Caco-2 (cell line): ENCODE measurements around the gene MLPH. TPM values are rescaled to one million over a fixed set of nuclear protein-coding genes. Genes with fewer than 3 reads are reported as not detected.

Experiments used
- BruUV-seq: library from RNA; stranded (reverse); fragments of 400-500 nt; replicated peaks from 2 replicates; lab custom pipeline; 2021; lab: Mats Ljungman, UMichigan
- CTCF ChIA-PET: fragments of 300-600 bp; sonication (Branson Sonifier 250); formaldehyde crosslinking; loops from one replicate; lab custom pipeline; 2022; ENCODE audit warnings: antibody characterized with exemption; lab: Charles Lee
- POLR2A ChIA-PET: fragments of 300-600 bp; sonication (Branson Sonifier 250); formaldehyde crosslinking; loops from one replicate; lab custom pipeline; 2022; ENCODE audit warnings: antibody characterized with exemption; lab: Charles Lee
- DNase-seq, 2 experiments: peaks; one replicate each; pipeline versions ENCODE4 v3.0.0 to v3.0.0-alpha.2; 2020 to 2022
- H3K27me3 ChIP-seq: replicated peaks from 2 replicates; pipeline ENCODE4 v1.6.0; 2011; ENCODE audit warnings: low read length; ENCODE audit not compliant: control insufficient read depth, insufficient read depth
- H3K36me3 ChIP-seq: 2 replicates; pipeline ENCODE4 v1.5.1; 2011; ENCODE audit warnings: low read length; ENCODE audit not compliant: control insufficient read depth, insufficient read depth
- H3K4me1 ChIP-seq: fragments of 250-450 bp; sonication (Bioruptor Pico); 2 replicates; pipeline ENCODE4 v1.5.1; 2020; ENCODE audit warnings: mild to moderate bottlenecking
- H3K4me3 ChIP-seq: 2 replicates; pipeline ENCODE4 v1.5.1; 2011; ENCODE audit warnings: low read depth, mild to moderate bottlenecking, control low read depth, low read length
- H3K9me3 ChIP-seq: fragments of 250-450 bp; sonication (Bioruptor Pico); 2 replicates; pipeline ENCODE4 v1.5.1; 2020; ENCODE audit warnings: mild to moderate bottlenecking, moderate library complexity
- H3K27ac Mint-ChIP-seq: one replicate; pipeline ENCODE4 v1.8.0; 2022; ENCODE audit warnings: mixed read lengths; ENCODE audit not compliant: unreplicated experiment
- H3K27me3 Mint-ChIP-seq: one replicate; pipeline ENCODE4 v1.8.0; 2022; ENCODE audit warnings: mixed read lengths; ENCODE audit not compliant: insufficient read depth, unreplicated experiment
- H3K36me3 Mint-ChIP-seq: one replicate; pipeline ENCODE4 v1.8.0; 2022; ENCODE audit warnings: mild to moderate bottlenecking, mixed read lengths; ENCODE audit not compliant: insufficient read depth, unreplicated experiment
- H3K4me1 Mint-ChIP-seq: one replicate; pipeline ENCODE4 v1.8.0; 2022; ENCODE audit warnings: low read depth, mixed read lengths; ENCODE audit not compliant: unreplicated experiment
- H3K4me3 Mint-ChIP-seq: one replicate; pipeline ENCODE4 v1.8.0; 2022; ENCODE audit warnings: mild to moderate bottlenecking, moderate library complexity, mixed read lengths; ENCODE audit not compliant: unreplicated experiment
- H3K9me3 Mint-ChIP-seq: one replicate; pipeline ENCODE4 v1.8.0; 2022; ENCODE audit warnings: mixed read lengths; ENCODE audit not compliant: unreplicated experiment
- CTCF ChIP-seq, 2 experiments: fragments of 200-600 bp in 1 of 2; IDR thresholded peaks; 1 replicate in 1 of 2; 2 replicates in 1 of 2; pipeline versions ENCODE4 v1.5.1 to v1.8.0; 2011 to 2022; ENCODE audit warnings: antibody characterized with exemption in 1 of 2, control low read depth in 1 of 2, inconsistent platforms in 1 of 2, low read depth in 1 of 2, low read length in 1 of 2, mild to moderate bottlenecking in 1 of 2, moderate library complexity in 1 of 2; ENCODE audit not compliant: insufficient read depth in 1 of 2, severe bottlenecking in 1 of 2, unreplicated experiment in 1 of 2
- intact Hi-C: fragments of 100-400 bp; cut with micrococcal nuclease; formaldehyde crosslinking; loops from one replicate; pipeline ENCODE4 v1.10.0; 2022; ENCODE audit not compliant: unreplicated experiment
- total RNA-seq: library from RNA; stranded (reverse); gene quantifications from 2 replicates; pipeline ENCODE4 v1.2.3, GENCODE V29; 2022

The MLPH gene
- total RNA-seq, 1 experiment from 2014 or later: not detected

DNA sequence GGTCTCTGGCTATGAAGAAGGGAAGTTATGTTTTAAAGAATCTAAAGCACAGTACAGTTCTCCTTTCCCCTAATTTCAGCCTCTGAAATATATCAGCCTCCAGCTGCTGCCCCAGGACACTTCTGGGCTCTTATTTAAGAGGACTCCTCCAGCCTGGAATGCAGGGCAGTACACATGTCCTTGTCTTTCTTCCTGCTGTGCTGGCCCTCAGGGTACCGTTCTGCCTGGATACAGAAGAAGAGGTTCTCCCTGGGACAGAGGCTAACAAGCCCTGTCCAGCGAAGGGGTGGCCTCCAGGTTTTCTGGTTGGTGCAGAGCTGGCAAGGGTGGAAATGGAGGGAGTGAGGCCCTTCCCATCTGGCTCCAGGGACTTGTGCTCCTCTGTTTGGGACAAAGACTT is 22.1 kb downstream of the MLPH start:
- Histone ChIP-seq H3K9me3 (no peaks in the 10 kb centered on the region), H3K4me3 (no peak overlapping the region), H3K36me3 (no peaks in the 10 kb centered on the region), H3K4me1 (no peaks in the 10 kb centered on the region), H3K27me3 (no peaks in the 10 kb centered on the region)
- H3K9me3 Mint-ChIP-seq: no peaks in the 10 kb centered on the region
- TF ChIP-seq CTCF (IDR thresholded peaks at IDR 0.05; ENCODE audit: insufficient read depth in 1 of 2, low read depth in 1 of 2, low read length in 1 of 2, severe bottlenecking in 1 of 2, unreplicated experiment in 1 of 2): no peak
- no peaks in the 10 kb centered on the region for H3K4me1 Mint-ChIP-seq
- BruUV-seq: no TSS peak
- ChIA-PET POLR2A (no interaction called here), CTCF (interaction anchor here (5.5 kb wide), 1 partner anchor 63 kb away, joined by 131 read pairs; no protein-coding TSS in a partner anchor)
- no peak for DNase-seq
- no peaks in the 10 kb centered on the region for H3K36me3 Mint-ChIP-seq
- intact Hi-C loops: no loop called here
- no peak overlapping the region for H3K4me3 Mint-ChIP-seq
- H3K27ac Mint-ChIP-seq: no peak overlapping the region
- H3K27me3 Mint-ChIP-seq: no peaks in the 10 kb centered on the region

DNA sequence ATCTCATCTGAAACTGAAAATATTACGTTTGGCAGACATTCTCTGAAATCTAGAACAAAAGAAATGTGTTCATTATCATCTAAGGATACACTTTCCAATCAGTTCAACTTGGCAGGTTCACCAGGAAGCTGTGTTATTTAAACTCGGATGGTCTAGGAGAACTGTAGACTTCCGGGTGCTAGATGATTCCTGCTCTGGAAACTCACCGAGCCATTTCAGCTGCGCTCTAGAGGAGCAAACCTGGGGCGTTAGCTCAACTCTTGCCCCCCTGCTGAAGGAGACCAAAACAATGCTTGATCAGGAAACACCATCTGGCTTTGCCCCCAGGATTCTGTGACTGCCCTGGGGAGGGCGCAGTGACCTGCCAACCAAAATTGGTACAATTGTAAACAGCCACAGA is 22.9 kb downstream of the MLPH start:
- no peak for DNase-seq
- H3K36me3 Mint-ChIP-seq: no peaks in the 10 kb centered on the region
- intact Hi-C loops: loop anchor here (5.0 kb wide), 1 partner anchor 38 kb away; no protein-coding TSS in a partner anchor
- no TSS peak for BruUV-seq
- ChIA-PET CTCF (interaction anchor here (5.5 kb wide), 1 partner anchor 62 kb away, joined by 131 read pairs; no protein-coding TSS in a partner anchor), POLR2A (no interaction called here)
- Histone ChIP-seq H3K4me1 (no peaks in the 10 kb centered on the region), H3K4me3 (no peak overlapping the region), H3K36me3 (no peaks in the 10 kb centered on the region), H3K9me3 (no peaks in the 10 kb centered on the region), H3K27me3 (no peaks in the 10 kb centered on the region)
- no peak for TF ChIP-seq CTCF (IDR thresholded peaks at IDR 0.05; ENCODE audit: insufficient read depth in 1 of 2, low read depth in 1 of 2, low read length in 1 of 2, severe bottlenecking in 1 of 2, unreplicated experiment in 1 of 2)
- H3K9me3 Mint-ChIP-seq: no peaks in the 10 kb centered on the region
- H3K4me1 Mint-ChIP-seq: no peaks in the 10 kb centered on the region
- H3K4me3 Mint-ChIP-seq: no peak overlapping the region
- H3K27me3 Mint-ChIP-seq: no peaks in the 10 kb centered on the region
- no peak overlapping the region for H3K27ac Mint-ChIP-seq

GRCh38 chr2:237510502-237511217 is 23.6 kb downstream of the MLPH start:
- ChIA-PET CTCF (interaction anchor here (5.5 kb wide), 1 partner anchor 62 kb away, joined by 131 read pairs; no protein-coding TSS in a partner anchor), POLR2A (no interaction called here)
- BruUV-seq: no TSS peak
- no peak for TF ChIP-seq CTCF (IDR thresholded peaks at IDR 0.05; ENCODE audit: insufficient read depth in 1 of 2, low read depth in 1 of 2, low read length in 1 of 2, severe bottlenecking in 1 of 2, unreplicated experiment in 1 of 2)
- no peaks in the 10 kb centered on the region for H3K27me3 ChIP-seq
- no peaks in the 10 kb centered on the region for H3K9me3 ChIP-seq
- H3K27ac Mint-ChIP-seq: no peak overlapping the region
- no peaks in the 10 kb centered on the region for H3K4me1 ChIP-seq
- H3K4me1 Mint-ChIP-seq: no peaks in the 10 kb centered on the region
- H3K36me3 ChIP-seq: no peaks in the 10 kb centered on the region
- no peak for DNase-seq
- intact Hi-C loops: loop anchor here (5.0 kb wide), 1 partner anchor 38 kb away; no protein-coding TSS in a partner anchor
- H3K4me3 Mint-ChIP-seq: no peak overlapping the region
- H3K9me3 Mint-ChIP-seq: no peaks in the 10 kb centered on the region
- H3K36me3 Mint-ChIP-seq: no peaks in the 10 kb centered on the region
- no peaks in the 10 kb centered on the region for H3K27me3 Mint-ChIP-seq
- H3K4me3 ChIP-seq: no peak overlapping the region
